Prostate gland (tissue), 2 donors: ENCODE data around the gene AP2A1. TPM values are rescaled to one million over a fixed set of nuclear protein-coding genes. Genes with fewer than 3 reads are reported as not detected.

Experiments
- DNase-seq: peaks from one replicate; pipeline ENCODE4 v3.0.0-alpha.2; 2019; ENCODE audit warnings: low spot score
- H3K27ac ChIP-seq, 2 donors: fragments of 200-600 bp; sonication (generic); 2 replicates each; pipeline ENCODE4 v1.5.1; 2017 to 2019
- H3K27me3 ChIP-seq: fragments of 200-600 bp; sonication (generic); replicated peaks from 2 replicates; pipeline ENCODE4 v1.5.1; 2019; ENCODE audit not compliant: insufficient read depth
- H3K36me3 ChIP-seq, 2 donors: fragments of 200-600 bp; sonication (generic); 1 replicate in 1 of 2; 2 replicates in 1 of 2; pipeline versions ENCODE4 v1.5.1 to v1.8.1; 2017 to 2019
- H3K4me1 ChIP-seq: fragments of 200-600 bp; sonication (generic); replicated peaks from 2 replicates; pipeline ENCODE4 v1.5.1; 2019
- H3K4me3 ChIP-seq, 2 donors: fragments of 200-600 bp; sonication (generic); 2 replicates each; pipeline ENCODE4 v1.5.1; 2017 to 2019
- H3K9me3 ChIP-seq: fragments of 200-600 bp; sonication (generic); 2 replicates; pipeline ENCODE4 v1.5.1; 2017
- POLR2A ChIP-seq: fragments of 450-650 bp; IDR thresholded peaks from one replicate; pipeline ENCODE4 v1.6.1; 2016; ENCODE audit warnings: antibody characterized with exemption, mild to moderate bottlenecking
- POLR2AphosphoS5 ChIP-seq: sonication (generic); formaldehyde crosslinking; IDR thresholded peaks from one replicate; pipeline ENCODE4 v1.6.1; 2017; ENCODE audit warnings: antibody characterized with exemption
- WGBS: methylation state at CpG from one replicate; pipeline ENCODE4 v1.1.5; 2018; 5-methylcytosine and 5-hydroxymethylcytosine counted together
- intact Hi-C: fragments of 100-400 bp; cut with DNase I; formaldehyde crosslinking; loops from one replicate; pipeline ENCODE4 v1.14.2; 2022
- total RNA-seq, 2 donors: library from RNA; depleted of rRNA; stranded (reverse); fragments of >200 nt; gene quantifications; one replicate each; pipeline ENCODE4 v1.1.0, GENCODE V29; 2016
- TF ChIP-seq, protein P1 (sequence below), 4 experiments: fragments of 200-600 bp in 2 of 4; fragments of 450-650 bp in 2 of 4; sonication (generic) in 2 of 4; IDR thresholded peaks; 1 replicate in 3 of 4; 2 replicates in 1 of 4; pipeline ENCODE4 v1.5.1; 2016 to 2019; ENCODE audit warnings: antibody characterized with exemption in 4 of 4, mild to moderate bottlenecking in 2 of 4, moderate library complexity in 2 of 4

AP2A1 gene
- total RNA-seq, 2 donors from 2014 or later: 62.7 to 252 TPM

GRCh38 chr19:49738268-49738667 is 28.5 kb upstream of the AP2A1 start:
- intact Hi-C loops: no loop called here
- Histone ChIP-seq H3K36me3 (no peaks in the 10 kb centered on the region), H3K4me3 (no peak overlapping the region), H3K27ac (no peak overlapping the region), H3K9me3 (no peaks in the 10 kb centered on the region), H3K4me1 (no peaks in the 10 kb centered on the region), H3K27me3 (no peaks in the 10 kb centered on the region)
- TF ChIP-seq POLR2AphosphoS5 (no peak), POLR2A (no peak)
- TF ChIP-seq, protein P1, sequence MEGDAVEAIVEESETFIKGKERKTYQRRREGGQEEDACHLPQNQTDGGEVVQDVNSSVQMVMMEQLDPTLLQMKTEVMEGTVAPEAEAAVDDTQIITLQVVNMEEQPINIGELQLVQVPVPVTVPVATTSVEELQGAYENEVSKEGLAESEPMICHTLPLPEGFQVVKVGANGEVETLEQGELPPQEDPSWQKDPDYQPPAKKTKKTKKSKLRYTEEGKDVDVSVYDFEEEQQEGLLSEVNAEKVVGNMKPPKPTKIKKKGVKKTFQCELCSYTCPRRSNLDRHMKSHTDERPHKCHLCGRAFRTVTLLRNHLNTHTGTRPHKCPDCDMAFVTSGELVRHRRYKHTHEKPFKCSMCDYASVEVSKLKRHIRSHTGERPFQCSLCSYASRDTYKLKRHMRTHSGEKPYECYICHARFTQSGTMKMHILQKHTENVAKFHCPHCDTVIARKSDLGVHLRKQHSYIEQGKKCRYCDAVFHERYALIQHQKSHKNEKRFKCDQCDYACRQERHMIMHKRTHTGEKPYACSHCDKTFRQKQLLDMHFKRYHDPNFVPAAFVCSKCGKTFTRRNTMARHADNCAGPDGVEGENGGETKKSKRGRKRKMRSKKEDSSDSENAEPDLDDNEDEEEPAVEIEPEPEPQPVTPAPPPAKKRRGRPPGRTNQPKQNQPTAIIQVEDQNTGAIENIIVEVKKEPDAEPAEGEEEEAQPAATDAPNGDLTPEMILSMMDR (IDR thresholded peaks at IDR 0.05): no peak
- 59% methylated on average over 4 of the region's 4 CpGs for WGBS
- no peak for DNase-seq

- Histone ChIP-seq H3K4me3 (no peak overlapping the region), H3K27ac (no peak overlapping the region)
- TF ChIP-seq POLR2A (no peak), POLR2AphosphoS5 (no peak)
- TF ChIP-seq, protein P1 (IDR thresholded peaks at IDR 0.05): no peak
These were observed 27.7 kb upstream of the AP2A1 start for GRCh38 chr19:49739098-49739497.

GRCh38 chr19:49739933-49740332 is 26.9 kb upstream of the AP2A1 start:
- Histone ChIP-seq H3K4me3 (no peak overlapping the region), H3K27me3 (no peaks in the 10 kb centered on the region), H3K9me3 (no peaks in the 10 kb centered on the region), H3K36me3 (no peaks in the 10 kb centered on the region), H3K27ac (no peak overlapping the region), H3K4me1 (no peaks in the 10 kb centered on the region)
- intact Hi-C loops: no loop called here
- no peak for DNase-seq
- TF ChIP-seq POLR2A (no peak), POLR2AphosphoS5 (no peak)
- TF ChIP-seq, protein P1 (IDR thresholded peaks at IDR 0.05): no peak
- WGBS: 56% methylated on average over 10 of the region's 10 CpGs

More at GRCh38 chr19:49739098-49739497, 27.7 kb upstream of the AP2A1 start:
- no peaks in the 10 kb centered on the region for H3K4me1 ChIP-seq
- 64% methylated on average over 1 of the region's 1 CpG for WGBS
- H3K36me3 ChIP-seq: no peaks in the 10 kb centered on the region
- no peaks in the 10 kb centered on the region for H3K27me3 ChIP-seq
- DNase-seq: no peak
- intact Hi-C loops: no loop called here
- no peaks in the 10 kb centered on the region for H3K9me3 ChIP-seq

DNA sequence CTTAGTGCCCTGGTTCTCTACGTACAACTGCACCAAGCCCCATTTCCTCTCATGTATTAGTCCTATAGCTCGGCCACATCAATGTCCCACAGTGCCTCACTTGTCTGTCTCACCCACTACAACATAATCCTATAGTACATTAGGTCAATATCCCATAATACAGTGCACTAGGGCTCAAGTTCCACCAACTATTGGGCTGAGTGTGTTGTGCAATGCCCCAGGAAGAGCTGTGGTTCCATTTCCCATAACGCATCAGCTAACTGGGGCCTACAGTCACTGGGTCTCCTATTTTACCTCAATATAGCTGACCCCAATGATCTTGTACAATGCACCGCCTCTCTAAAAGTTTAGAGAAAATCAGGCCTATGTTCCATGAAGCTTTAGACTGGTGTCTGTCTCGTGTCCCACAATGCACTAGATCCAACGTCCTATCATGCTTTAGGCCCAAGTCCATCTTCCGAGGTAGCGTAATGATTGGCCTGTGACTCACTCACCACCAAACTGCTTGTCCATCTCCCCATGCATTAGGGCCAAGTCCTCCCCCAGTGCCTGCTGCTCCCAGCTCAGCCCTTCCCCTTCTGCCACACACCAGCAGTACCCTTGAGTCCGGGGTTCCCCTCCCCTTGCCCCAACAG is 25.5 kb upstream of the AP2A1 start:
- no peak for DNase-seq
- 86% methylated on average over 9 of the region's 9 CpGs for WGBS
- intact Hi-C loops: no loop called here
- TF ChIP-seq, protein P1 (IDR thresholded peaks at IDR 0.05): no peak
- no peak for TF ChIP-seq POLR2AphosphoS5
- TF ChIP-seq POLR2A: no peak
- Histone ChIP-seq H3K4me3 (no peak overlapping the region), H3K36me3 (no peaks in the 10 kb centered on the region), H3K27ac (no peak overlapping the region), H3K9me3 (no peaks in the 10 kb centered on the region), H3K27me3 (no peaks in the 10 kb centered on the region), H3K4me1 (no peaks in the 10 kb centered on the region)

- H3K4me3 ChIP-seq: no peak overlapping the region
- TF ChIP-seq POLR2A (no peak), POLR2AphosphoS5 (no peak)
- TF ChIP-seq, protein P1 (IDR thresholded peaks at IDR 0.05): no peak
- no peaks in the 10 kb centered on the region for H3K36me3 ChIP-seq
- H3K9me3 ChIP-seq: no peaks in the 10 kb centered on the region
- 92% methylated on average over 23 of the region's 23 CpGs for WGBS
- H3K4me1 ChIP-seq: no peaks in the 10 kb centered on the region
- no peak for DNase-seq
- H3K27ac ChIP-seq: no peak overlapping the region
- no peaks in the 10 kb centered on the region for H3K27me3 ChIP-seq
- intact Hi-C loops: no loop called here
These were observed 21.8 kb upstream of the AP2A1 start for GRCh38 chr19:49744946-49745381.
